Measurements from ENCODE around the gene SMYD3.
"Not testable (repeated sequence)": the region's sequence is repeated elsewhere in the genome, so short reads cannot be mapped to it uniquely, and the experiment has no call there.

The SMYD3 gene

GRCh38 chr1:245843101-245843500 is 664.0 kb downstream of the SMYD3 start:
- DNase-seq (ENCODE audit: low read depth in 2 of 2) = no peak

GRCh38 chr1:245842106-245842505 is 665.0 kb downstream of the SMYD3 start:
- no peak for DNase-seq (ENCODE audit: low read depth in 2 of 2)

GRCh38 chr1:245840971-245841370 is 666.1 kb downstream of the SMYD3 start:
- no peak for DNase-seq (ENCODE audit: low read depth in 2 of 2)

- DNase-seq (ENCODE audit: low read depth in 2 of 2) = no peak
These were observed 669.4 kb downstream of the SMYD3 start for GRCh38 chr1:245837718-245838117.

GRCh38 chr1:245835386-245835785 is 671.7 kb downstream of the SMYD3 start:
- no peak for DNase-seq (ENCODE audit: low read depth in 2 of 2)

GRCh38 chr1:245834002-245834401 is 673.1 kb downstream of the SMYD3 start:
- DNase-seq (ENCODE audit: low read depth in 2 of 2) = no peak

GRCh38 chr1:245832771-245833527 is 674.1 kb downstream of the SMYD3 start:
- DNase-seq (ENCODE audit: low read depth in 2 of 2) = no peak

- DNase-seq (ENCODE audit: low read depth in 2 of 2) = no peak
These were observed 675.6 kb downstream of the SMYD3 start for GRCh38 chr1:245831518-245831917.

GRCh38 chr1:245829826-245830225 is 677.3 kb downstream of the SMYD3 start:
- no peak for DNase-seq (ENCODE audit: low read depth in 2 of 2)

- DNase-seq (ENCODE audit: low read depth in 2 of 2) = no peak
These were observed 677.9 kb downstream of the SMYD3 start for GRCh38 chr1:245829194-245829593.

GRCh38 chr1:245827301-245827700 is 679.8 kb downstream of the SMYD3 start:
- no peak for DNase-seq (ENCODE audit: low read depth in 2 of 2)

- no peak for DNase-seq (ENCODE audit: low read depth in 2 of 2)
These were observed 681.8 kb downstream of the SMYD3 start for GRCh38 chr1:245825128-245825901.

- DNase-seq (ENCODE audit: low read depth in 2 of 2) = no peak
These were observed 683.5 kb downstream of the SMYD3 start for GRCh38 chr1:245823408-245824147.

GRCh38 chr1:245822996-245823395 is 684.1 kb downstream of the SMYD3 start:
- no peak for DNase-seq (ENCODE audit: low read depth in 2 of 2)

GRCh38 chr1:245818363-245818762 is 688.7 kb downstream of the SMYD3 start:
- DNase-seq (ENCODE audit: low read depth in 2 of 2) = not testable (repeated sequence)

GRCh38 chr1:245816496-245816895 is 690.6 kb downstream of the SMYD3 start:
- DNase-seq (ENCODE audit: low read depth in 2 of 2) = not testable (repeated sequence)

- no peak for DNase-seq (ENCODE audit: low read depth in 2 of 2)
These were observed 692.4 kb downstream of the SMYD3 start for GRCh38 chr1:245814651-245815050.

GRCh38 chr1:245812278-245812677 is 694.8 kb downstream of the SMYD3 start:
- no peak for DNase-seq (ENCODE audit: low read depth in 2 of 2)

GRCh38 chr1:245810789-245811337 is 696.2 kb downstream of the SMYD3 start:
- no peak for DNase-seq (ENCODE audit: low read depth in 2 of 2)

GRCh38 chr1:245810181-245810769 is 696.8 kb downstream of the SMYD3 start:
- DNase-seq (ENCODE audit: low read depth in 2 of 2) = no peak

GRCh38 chr1:245809361-245809760 is 697.7 kb downstream of the SMYD3 start:
- no peak for DNase-seq (ENCODE audit: low read depth in 2 of 2)
